T-helper 1 cell (primary cell): ENCODE measurements around the gene TOM1L2.
"Not testable (repeated sequence)": the region's sequence is repeated elsewhere in the genome, so short reads cannot be mapped to it uniquely, and the experiment has no call there.

Source experiments
- DNase-seq, 5 donors: peaks; one replicate each; pipeline ENCODE4 v3.0.0-alpha.2; 2012 to 2020

TOM1L2 gene

DNA sequence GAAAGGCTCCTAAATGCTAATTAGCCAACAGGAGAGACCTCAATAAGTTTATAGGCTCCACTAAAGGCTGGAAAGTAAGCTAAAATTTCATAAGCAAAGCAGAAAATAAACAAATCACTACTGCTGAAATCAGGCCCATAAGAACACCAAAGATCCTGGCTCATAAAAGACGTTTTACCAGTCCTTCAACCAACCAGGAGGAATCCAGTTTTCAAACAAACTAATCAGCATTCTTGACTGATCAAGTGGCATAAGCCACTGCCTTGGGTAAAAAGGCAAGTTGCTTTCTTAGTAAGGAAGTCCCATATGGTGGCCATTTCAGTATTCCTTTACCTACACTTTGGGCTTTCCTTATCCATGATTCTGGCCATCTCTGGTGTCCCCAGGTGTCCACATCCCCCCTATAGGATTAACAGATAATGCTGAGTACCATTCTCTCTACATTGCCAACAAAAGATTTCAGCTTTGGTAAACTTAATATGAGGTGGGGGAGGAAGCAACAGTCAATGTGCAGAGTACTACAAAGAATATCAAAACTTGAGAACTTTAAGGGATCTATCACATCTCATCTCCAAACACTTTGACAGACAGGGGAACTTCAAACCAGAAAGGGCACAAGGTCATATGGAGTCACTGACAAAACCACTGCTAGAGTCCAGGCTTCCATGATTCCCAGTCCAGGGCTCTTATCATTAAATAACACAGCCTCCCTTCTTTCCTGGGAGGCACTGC, 1.3 kb downstream of the TOM1L2 start:
- DNase-seq: no peak

DNA sequence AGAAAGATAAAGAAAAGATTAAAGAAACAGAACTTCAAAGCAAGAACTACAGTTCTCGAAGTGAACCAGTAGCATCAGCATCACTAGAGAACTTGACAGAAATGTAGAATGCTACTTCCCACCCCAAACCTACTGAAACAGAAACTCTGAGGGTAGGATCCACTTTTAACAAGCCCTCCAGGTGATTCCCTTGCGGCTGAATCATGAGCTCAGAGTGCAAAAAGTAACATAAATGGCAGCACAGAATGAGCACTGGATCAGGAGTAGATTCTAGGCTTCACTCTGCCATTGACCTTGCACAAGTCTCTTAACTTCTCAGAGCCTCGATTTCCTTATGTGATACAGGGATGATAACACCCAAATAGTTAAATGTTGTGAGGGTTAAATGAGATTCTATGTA, 5.8 kb downstream of the TOM1L2 start:
- peak in 1 of 5 donors; percentile 33 for DNase-seq

DNA sequence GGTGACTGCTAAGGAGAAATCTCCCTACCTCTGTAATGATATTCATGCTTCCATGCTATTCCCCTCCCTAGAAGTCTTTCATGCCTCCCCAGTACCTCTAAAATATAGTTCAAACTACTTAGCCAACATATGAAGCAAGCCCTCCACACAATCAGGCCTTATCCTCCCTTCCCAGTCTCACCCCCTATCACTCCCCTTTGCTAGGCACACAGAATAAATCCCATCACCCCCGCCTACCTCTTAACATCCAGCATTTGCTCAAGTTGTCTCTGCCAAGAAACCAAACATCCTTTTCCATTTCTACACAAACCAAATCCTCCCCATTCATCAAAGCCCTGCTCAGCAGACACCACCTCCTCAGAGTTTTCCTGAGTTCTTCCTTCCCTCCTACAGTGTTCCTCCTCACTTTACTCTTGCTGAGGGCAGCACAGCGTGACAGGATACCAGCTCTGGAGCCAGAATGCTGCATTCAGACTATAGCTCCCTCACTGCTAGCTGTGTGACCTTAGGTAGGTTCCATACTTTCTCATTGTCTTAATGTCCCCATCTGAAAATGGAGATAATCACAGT, 7.0 kb downstream of the TOM1L2 start:
- no peak for DNase-seq

DNA sequence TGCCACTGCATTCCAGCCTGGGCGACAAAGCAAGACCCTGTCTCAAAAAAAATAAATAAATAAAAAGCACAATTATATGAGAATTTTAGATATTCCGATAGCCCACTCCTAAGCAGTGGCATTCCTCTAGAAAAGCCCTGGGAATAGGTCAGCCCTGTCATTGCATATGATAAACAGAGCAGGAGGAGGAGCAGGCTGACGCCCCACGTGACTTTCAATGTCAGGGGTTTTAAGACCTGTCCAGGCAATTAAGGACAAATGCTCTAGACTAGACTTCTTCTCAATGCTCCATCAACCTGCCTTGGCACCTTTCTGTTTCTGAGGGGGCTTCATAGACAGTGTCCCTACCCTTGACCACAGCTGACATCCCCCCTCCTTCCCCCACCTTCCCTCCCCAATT, 7.5 kb downstream of the TOM1L2 start:
- DNase-seq: no peak

DNA sequence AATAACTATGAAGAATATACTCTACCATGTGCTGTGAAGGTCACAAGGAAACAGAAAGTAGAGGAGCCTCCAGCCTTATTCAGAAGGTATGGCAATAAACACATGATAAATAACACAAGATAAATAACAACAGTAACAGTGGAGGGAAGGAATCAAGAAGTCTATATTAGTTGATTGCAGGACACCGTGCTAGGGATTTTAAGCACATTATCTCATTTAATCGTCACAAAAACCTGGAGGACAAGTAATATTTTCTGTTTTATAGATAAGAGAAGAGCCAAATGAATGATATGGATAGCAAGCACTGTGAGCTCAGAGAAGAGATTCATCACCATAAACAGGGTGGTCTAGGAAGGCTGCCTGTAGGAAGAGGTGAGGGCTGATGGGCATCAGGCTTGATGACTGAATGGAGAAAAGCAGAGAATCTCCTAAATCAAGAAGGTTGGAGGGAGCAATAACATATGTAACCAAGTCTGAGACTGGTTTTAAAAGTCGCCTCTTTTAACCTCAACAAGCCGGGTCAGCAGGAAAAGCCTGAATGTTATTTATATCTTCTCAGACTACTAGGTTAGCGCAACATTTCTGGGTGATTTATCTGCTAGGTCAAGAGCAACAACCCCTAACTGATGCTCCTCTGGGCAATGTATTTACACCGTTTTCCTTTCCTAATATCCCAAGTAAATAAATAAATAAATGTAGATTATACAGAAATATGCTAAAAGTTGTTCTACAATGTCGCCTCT, 8.3 kb downstream of the TOM1L2 start:
- DNase-seq: no peak

DNA sequence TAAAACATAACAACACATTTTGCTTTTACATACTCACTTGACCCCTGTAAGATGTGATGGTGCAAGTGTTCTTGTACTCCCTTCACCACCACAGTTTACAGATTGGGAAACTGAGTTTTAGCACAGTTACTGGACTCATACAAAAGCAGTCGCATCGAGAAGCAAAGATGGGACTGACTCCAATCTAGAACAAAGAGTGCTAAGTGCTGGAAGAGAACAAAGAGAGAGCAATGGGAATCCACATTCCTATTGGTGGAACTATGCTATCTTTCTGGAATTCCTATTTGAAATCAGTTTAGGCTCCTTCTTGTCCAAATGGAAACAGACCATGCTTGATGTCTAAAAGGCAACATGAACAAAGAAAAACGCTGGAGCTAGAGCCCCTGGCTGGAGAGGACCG, 9.1 kb downstream of the TOM1L2 start:
- no peak for DNase-seq

DNA sequence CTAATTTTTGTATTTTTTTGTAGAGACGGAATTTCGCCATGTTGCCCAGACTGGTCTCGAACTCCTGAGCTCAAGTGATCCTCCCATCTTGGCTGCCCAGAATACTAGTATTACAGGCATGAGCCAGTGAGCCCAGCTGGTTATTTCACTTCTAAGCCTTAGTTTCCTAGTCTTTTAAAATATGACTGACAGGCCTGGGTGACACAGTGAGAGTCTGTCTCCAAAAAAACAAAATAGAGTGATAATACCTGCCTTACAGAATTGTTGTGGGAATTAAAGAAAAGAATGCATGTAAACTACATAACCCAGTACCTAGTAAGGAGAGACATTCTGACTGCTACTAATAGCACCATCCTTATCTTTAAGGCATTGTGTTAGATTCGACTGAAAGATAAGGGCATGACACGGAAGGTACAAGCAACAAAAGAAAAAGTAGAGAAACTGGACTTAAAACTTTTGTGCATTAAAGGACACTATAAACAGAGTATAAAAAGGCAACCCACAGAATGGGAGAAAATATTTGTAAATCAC, 11.6 kb downstream of the TOM1L2 start:
- no peak for DNase-seq

DNA sequence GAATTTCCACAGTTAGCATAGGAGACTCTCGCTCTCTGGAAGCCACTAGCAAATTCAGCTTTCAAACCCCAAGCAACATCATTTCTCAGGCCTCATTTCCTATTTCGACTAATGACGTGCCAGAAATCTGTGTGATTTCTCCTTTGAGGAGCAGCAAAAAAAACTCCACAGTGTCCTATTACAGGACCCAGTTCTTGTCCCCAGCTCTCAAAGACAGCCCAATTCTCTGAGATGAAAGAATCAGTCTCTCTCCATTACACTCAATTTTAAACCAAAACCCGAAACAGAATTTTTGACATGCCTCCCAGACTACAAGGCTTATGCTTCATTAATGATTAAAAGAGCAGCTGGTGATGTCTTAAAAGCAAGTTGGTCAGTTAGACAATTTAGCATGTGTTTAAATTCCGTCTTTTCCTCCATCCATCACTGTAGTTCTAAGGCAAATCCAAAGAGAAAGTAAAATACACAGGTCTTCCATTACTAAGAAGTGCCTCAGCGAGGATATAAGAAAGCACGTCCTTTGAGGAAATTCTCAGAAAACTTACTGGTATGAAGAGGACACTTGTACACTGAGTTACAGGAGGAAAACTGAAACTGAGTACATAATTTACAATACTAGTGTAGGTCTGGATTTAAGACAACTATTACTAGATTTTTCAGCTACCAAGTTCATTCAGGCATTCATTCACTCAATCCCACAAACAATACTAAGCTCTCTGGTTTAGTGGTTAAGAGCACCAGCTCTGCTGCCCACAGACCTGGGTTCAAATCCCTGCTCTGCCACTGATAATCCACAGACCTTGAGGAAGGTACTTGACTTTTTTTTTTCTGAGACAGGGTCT, 12.5 kb downstream of the TOM1L2 start:
- peak in 1 of 5 donors; percentile 80 for DNase-seq

DNA sequence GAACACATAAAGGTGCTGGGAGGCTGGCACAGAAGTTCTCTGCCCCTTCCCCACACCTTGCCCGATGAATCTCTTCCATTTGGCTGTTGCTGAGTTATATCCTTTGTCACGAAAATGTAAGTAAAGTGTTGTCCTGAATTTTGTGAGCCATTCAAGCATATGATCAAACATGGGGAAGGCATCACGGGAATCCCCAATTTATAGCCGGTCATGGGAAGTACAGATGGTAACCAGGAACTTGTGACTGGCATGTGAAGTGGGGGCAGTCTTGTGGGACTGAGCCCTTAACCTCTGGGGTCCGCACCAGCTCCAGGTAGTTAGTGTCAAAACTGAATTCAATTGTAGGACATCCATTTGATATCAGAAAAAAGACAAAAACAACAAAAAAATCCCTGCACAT, 13.2 kb downstream of the TOM1L2 start:
- DNase-seq: peak in 1 of 5 donors; percentile 13

DNA sequence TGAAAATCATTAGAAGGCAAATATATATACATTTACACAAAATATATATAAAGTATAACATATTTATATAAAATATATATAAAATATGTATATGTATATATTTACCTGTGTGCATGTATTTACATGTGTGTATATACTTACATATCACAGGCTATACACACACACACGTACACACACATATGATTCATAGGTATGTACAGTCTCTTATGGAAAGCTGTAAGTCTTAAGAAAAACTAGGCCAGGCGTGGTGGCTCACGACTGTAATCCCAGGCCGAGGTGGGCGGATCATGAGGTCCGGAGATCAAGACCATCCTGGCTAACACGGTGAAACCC, 14.7 kb downstream of the TOM1L2 start:
- no peak for DNase-seq

DNA sequence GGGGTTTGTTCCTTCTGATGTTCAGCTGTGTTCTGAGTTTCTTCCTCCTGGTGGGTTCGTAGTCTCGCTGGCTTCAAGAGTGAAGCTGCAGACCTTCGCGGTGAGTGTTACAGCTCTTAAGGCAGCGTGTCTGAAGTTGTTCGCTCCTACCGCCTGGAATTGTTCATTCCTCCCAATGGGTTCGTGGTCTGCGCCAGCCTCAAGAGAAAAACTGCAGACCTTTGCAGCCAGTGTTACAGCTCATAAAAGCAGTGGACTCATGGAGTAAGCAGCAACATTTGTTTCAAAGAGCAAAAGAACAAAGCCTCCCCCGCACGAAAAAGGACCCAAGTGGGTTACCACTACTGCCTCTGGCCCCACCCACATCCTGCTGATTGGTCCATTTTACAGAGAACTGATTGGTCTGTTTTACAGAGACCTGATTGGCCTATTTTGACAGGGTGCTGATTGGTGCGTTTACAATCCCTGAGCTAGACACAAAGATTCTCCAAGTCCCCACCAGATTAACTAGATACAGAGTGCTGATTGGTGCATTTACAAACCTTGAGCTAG, 16.3 kb downstream of the TOM1L2 start:
- DNase-seq: not testable (repeated sequence)

DNA sequence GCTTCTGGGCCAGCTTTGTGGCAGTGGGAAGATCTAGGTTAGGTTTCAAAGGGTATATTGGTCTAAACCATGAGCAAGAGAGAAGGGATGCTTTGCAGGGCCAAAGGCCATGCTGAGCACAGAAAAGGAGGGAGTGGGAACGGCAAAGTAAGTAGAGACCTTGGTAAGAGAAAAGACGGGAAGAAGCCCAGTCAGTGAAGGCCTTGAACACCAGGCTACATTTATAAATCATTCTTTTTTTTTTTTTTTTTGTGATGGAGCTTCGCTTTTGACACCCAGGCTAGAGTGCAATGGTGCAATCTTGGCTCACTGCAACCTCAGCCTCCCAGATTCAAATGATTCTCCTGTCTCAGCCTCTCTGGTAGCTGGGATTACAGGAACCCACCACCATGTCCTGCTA, 18.1 kb downstream of the TOM1L2 start:
- no peak for DNase-seq

DNA sequence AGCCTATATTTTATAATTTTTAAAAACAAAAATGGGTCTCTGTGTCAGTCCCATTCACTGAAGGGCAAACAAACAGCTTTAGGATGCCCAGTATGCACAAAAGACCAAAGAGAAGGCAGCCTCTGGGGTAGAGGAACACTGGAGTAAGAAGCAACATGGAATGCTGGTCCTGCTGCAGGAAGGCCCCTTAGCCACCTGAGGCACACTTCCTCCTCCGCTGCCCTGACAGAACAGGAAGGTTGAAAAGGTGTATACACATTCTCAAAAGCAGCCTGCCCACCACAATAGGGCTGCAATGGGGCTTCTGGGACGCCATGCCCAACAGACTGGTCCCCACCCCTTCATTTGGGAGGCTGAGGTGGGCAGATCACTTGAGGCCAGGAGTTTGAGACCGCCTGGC, 19.5 kb downstream of the TOM1L2 start:
- DNase-seq: no peak

DNA sequence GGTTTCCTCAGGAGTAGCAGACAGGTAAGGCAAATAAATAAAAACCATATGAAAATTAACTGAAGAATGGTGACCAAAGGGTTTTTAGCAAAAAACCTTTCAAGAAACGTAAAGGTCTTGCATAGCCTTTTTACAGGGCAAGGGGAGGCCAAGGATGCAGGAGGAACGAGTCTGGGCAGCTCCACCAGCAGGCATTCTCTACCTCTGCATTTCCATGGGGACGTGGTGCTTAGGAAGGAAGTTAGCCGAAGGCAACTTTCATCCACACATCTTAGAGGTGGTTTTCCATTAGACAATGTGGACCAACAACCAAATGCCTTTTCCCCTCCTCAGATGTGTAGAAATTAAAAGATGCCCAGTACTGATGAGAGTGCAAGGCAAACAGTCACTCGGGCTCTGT, 20.7 kb downstream of the TOM1L2 start:
- DNase-seq: no peak

DNA sequence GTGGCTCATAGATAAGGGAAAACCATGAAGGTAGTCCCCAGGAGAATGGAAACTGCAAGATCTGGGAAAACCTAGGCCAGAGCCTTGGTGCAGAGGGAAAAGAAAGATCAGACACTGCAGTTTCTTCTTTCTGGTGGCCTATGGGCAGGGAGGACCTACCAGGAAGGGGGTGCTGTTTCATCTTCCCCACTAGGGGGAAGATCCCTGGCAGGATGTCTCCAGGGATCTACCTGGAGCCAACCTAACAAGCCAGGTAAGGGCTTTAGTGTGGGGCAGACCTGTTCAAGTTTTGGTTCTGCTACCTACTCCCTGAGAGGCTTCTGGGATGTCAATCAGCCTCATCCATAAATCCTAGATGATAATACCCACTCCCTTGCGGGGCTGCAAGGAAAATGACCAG, 21.4 kb downstream of the TOM1L2 start:
- no peak for DNase-seq

DNA sequence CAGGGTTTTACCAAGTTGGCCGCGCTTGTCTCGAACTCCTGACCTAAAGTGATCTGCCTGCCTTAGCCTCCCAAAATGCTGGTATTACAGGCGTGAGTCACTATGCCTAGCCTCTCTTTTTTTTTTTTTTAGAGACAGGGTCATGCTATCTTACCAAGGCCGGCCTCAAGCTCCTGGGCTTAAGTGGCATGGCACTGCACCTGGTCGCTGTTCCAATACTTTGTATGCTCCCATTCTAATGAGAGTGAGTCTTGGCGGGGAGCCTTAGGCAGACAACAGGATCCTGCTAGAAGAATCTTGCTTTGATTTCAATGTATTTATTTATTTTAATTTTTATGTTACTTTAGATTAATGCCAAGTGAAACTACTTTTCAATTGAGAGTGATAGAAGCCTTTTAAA, 21.9 kb downstream of the TOM1L2 start:
- DNase-seq: no peak

DNA sequence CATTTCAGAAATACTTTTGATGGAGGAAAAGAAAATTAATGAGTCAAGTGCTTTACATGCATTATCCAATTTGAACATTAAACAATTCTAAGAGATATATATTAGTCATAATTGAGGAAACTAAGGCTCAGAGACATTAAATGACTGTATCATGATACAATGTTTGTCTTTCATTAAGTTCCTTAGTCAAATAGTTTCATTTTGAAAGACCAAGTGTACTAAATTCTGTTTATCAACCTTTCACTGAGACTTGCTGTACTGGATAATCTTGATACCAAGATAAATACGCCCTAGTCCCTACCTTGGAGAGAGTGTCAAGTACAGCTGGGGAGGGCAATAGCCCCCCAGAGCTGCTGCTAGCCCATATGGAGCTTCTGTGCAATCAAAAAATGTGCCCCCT, 24.2 kb downstream of the TOM1L2 start:
- no peak for DNase-seq

DNA sequence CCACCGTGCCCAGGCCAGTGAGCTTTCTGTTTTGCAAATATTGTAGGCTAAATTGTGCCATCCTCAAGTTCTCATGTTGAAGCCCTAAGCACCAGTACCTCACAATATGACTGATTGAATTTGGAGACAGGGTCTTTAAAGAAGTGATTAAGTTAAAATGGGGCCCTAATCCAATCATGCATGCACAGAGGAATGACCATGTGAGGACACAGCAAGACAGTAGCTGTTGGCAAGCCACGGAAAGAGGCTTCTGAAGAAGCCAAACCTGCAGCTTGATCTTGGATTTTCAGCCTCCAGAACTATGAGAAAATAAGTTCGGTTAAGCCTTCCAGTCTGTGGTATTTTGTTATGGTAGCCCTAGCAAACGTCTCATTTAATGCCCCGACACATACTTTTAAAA, 24.9 kb downstream of the TOM1L2 start:
- no peak for DNase-seq

DNA sequence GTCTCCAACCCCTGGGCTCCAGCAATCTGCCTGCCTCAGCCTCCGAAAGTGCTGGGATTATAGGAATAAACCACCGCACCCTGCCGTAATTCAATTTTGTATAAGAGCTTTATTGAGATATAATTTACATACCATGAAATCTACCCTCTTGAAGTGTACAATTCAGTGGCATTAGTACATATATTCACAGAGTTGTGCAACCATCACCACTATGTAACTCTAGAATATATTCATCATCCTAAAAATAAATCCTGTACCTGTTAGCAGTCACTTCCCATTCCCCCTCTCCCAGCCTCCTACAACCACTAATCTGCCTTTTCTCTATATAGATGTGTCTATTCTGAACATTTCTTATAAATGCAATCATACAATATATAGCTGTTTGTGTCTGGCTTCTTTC, 26.1 kb downstream of the TOM1L2 start:
- DNase-seq: no peak

DNA sequence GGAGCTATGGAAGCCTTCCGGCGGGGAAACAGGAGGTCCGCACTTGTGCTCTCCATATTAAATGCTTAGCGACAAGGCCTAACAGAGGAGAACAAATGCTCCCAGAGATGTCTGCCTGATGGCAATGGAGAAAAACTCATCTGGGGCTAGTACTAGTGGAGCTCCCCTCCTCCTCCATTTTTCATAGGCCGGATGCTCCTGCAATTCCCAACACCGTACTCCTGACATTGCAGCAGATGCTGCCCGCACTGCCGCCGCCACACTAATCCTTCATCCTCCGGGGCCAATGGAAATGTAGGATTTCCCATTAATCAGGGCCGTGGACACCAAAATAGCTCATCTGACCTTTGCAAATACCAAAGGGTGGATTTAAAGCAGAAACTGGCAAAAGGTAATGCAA, 27.5 kb downstream of the TOM1L2 start:
- no peak for DNase-seq

DNA sequence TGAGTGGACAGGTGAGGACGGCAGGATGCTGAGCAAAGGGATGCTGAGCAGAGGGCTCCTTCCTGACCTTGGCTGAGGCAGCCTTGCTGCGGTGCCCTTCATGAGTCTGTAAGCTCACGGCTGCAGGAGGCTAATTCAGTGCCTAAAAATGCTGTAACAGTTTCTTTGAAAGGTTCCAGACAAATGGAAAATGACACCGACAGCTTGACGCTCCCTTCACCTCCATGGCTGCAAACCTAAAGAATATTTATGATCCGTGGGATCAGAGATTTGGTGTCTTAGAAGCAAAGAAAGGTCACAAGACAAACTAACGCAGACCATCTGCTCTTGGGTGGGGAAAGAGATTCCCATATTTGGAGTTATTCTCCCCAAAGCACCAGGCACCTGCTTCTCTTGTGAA, 28.0 kb downstream of the TOM1L2 start:
- no peak for DNase-seq

DNA sequence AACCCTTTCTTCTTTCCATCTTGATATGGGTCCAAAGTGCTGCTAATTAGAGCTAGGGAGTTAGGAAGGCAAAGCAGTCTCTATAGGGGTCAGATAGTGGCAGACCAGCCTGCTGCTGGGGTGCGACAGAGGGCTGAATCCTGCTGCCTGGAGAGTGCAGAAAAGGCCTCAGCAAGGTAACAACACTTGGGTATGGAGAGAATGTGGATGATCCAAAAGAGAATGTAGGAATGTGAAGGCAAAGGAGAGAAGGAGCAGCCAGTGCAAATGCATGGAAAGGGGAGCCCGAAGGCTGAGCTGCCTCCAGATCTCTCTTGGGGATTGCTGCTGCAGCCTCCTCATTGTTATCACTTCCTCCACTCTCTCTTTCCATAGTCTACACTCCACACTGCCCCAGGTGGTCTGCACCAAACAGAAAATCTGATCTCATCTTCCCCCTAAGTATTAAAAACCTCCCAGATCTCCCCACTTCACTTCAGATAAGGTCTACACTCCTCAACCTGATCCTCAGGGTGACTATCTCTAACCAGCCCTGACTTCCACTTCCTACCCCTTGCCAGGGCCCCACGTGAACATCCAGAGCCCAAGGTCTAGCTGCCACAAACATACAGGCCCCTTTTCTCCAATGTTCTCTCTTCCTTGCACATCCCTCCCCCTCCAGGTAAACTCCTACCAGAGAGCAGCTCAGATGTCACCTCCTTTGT, 28.8 kb downstream of the TOM1L2 start:
- no peak for DNase-seq
